ENCODE data around the gene PAX2. TPM values are rescaled to one million over a fixed set of nuclear protein-coding genes. Genes with fewer than 3 reads are reported as not detected.

The PAX2 gene
- total and polyA plus RNA-seq, 4 donors = not detected

DNA sequence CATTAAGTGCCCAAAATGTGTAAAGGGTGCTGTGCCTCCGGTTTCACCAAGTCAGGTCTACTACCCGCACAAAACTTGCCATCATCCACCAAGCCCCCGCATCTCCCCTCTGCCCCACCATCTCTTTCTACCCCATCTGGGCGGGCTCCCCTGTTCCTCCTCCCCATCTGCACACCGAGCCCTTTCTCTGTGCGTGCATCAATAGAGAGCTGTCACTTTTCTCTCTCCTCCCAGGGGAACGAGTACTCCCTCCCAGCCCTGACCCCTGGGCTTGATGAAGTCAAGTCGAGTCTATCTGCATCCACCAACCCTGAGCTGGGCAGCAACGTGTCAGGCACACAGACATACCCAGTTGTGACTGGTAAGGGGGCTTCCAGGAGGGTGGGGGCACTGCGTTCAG, 63.5 kb downstream of the PAX2 start:
- WGBS = 73% methylated on average over 10 of the region's 10 CpGs
- Histone ChIP-seq H3K4me3 (ENCODE audit: low read depth in 1 of 3, low read length in 3 of 3) (no peak overlapping the region), H3K27ac (ENCODE audit: low read depth in 1 of 2, low read length in 2 of 2) (no peak overlapping the region), H3K9me3 (ENCODE audit: control insufficient read depth in 4 of 4, low read length in 3 of 4) (no peaks in the 10 kb centered on the region), H3K27me3 (ENCODE audit: control insufficient read depth in 4 of 4, insufficient read depth in 4 of 4, low read length in 3 of 4) (peaks cover 0 to 6% (median 0%) of the 10 kb centered on the region in 4 donors), H3K4me1 (ENCODE audit: control insufficient read depth in 4 of 4, insufficient read depth in 4 of 4, low read length in 3 of 4) (no peaks in the 10 kb centered on the region), H3K9ac (ENCODE audit: low read depth in 1 of 2, low read length in 2 of 2) (no peak overlapping the region), H3K36me3 (ENCODE audit: control insufficient read depth in 4 of 4, insufficient read depth in 3 of 4, low read depth in 1 of 4, low read length in 3 of 4) (no peaks in the 10 kb centered on the region)
- no peak for DNase-seq (ENCODE audit: low spot score)
- TF ChIP-seq, protein P1, sequence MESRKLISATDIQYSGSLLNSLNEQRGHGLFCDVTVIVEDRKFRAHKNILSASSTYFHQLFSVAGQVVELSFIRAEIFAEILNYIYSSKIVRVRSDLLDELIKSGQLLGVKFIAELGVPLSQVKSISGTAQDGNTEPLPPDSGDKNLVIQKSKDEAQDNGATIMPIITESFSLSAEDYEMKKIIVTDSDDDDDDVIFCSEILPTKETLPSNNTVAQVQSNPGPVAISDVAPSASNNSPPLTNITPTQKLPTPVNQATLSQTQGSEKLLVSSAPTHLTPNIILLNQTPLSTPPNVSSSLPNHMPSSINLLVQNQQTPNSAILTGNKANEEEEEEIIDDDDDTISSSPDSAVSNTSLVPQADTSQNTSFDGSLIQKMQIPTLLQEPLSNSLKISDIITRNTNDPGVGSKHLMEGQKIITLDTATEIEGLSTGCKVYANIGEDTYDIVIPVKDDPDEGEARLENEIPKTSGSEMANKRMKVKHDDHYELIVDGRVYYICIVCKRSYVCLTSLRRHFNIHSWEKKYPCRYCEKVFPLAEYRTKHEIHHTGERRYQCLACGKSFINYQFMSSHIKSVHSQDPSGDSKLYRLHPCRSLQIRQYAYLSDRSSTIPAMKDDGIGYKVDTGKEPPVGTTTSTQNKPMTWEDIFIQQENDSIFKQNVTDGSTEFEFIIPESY (IDR thresholded peaks at IDR 0.05) = no peak
- TF ChIP-seq EGR1 (IDR thresholded peaks at IDR 0.05; ENCODE audit: low read depth in 2 of 2) (no peak), SP1 (IDR thresholded peaks at IDR 0.05) (no peak), HNF4A (conservative IDR thresholded peaks at IDR 0.05) (no peak), JUND (IDR thresholded peaks at IDR 0.05) (no peak), TAF1 (conservative IDR thresholded peaks at IDR 0.05) (no peak), NR2F2 (IDR thresholded peaks at IDR 0.05) (no peak), FOXA2 (IDR thresholded peaks at IDR 0.05) (no peak), RAD21 (IDR thresholded peaks at IDR 0.05) (no peak)
- TF ChIP-seq, protein P2, sequence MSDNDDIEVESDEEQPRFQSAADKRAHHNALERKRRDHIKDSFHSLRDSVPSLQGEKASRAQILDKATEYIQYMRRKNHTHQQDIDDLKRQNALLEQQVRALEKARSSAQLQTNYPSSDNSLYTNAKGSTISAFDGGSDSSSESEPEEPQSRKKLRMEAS (IDR thresholded peaks at IDR 0.05) = no peak
- TF ChIP-seq, protein P3, sequence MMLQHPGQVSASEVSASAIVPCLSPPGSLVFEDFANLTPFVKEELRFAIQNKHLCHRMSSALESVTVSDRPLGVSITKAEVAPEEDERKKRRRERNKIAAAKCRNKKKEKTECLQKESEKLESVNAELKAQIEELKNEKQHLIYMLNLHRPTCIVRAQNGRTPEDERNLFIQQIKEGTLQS (IDR thresholded peaks at IDR 0.05) = no peak

DNA sequence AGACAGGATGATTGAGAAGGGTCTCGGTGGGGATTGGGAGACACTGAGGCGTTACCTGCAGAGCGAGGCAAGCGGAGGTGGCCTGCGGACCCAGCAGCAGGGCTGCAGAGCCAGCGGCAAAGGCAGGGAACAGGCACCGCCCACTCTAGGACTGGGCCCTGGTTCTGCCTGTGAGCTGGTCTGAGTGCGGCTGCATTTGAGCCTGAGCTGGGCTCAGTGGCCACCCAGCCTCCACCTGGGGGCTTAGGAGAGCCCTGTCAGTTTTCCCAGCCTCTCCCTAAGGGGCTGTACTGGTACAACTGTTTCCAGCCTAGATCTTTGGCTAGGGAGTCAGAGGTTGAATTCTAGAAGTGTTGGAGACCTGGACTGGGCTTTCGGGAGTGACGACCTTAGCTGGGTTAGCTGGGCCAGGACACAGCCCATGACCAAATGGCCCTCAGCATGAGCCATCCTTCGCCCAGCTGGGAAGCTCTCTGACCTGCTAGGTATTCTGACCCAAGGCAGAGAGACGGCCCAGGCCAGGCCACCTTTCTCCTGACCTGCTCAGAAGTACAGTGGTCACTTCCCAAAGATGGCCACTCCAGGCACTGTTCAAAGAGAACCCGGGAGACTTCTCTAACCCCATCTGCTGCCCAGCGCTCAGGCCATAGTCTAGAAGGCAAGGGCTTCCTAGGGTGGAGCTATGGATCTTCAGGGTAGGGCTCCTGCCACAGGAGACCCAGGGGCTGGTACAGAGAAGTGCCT, 64.9 kb downstream of the PAX2 start:
- Histone ChIP-seq H3K9me3 (ENCODE audit: control insufficient read depth in 4 of 4, low read length in 3 of 4) (no peaks in the 10 kb centered on the region), H3K4me1 (ENCODE audit: control insufficient read depth in 4 of 4, insufficient read depth in 4 of 4, low read length in 3 of 4) (no peaks in the 10 kb centered on the region), H3K9ac (ENCODE audit: low read depth in 1 of 2, low read length in 2 of 2) (no peak overlapping the region), H3K27me3 (ENCODE audit: control insufficient read depth in 4 of 4, insufficient read depth in 4 of 4, low read length in 3 of 4) (peaks cover 0 to 6% (median 2%) of the 10 kb centered on the region in 4 donors), H3K27ac (ENCODE audit: low read depth in 1 of 2, low read length in 2 of 2) (no peak overlapping the region), H3K4me3 (ENCODE audit: low read depth in 1 of 3, low read length in 3 of 3) (no peak overlapping the region), H3K36me3 (ENCODE audit: control insufficient read depth in 4 of 4, insufficient read depth in 3 of 4, low read depth in 1 of 4, low read length in 3 of 4) (no peaks in the 10 kb centered on the region)
- TF ChIP-seq SP1 (IDR thresholded peaks at IDR 0.05) = no peak
- TF ChIP-seq HNF4A (conservative IDR thresholded peaks at IDR 0.05) = no peak
- no peak for TF ChIP-seq EGR1 (IDR thresholded peaks at IDR 0.05; ENCODE audit: low read depth in 2 of 2)
- no peak for TF ChIP-seq RAD21 (IDR thresholded peaks at IDR 0.05)
- TF ChIP-seq, protein P1 (IDR thresholded peaks at IDR 0.05) = no peak
- TF ChIP-seq, protein P3 (IDR thresholded peaks at IDR 0.05) = no peak
- DNase-seq (ENCODE audit: low spot score) = no peak
- 85% methylated on average over 14 of the region's 14 CpGs for WGBS

DNA sequence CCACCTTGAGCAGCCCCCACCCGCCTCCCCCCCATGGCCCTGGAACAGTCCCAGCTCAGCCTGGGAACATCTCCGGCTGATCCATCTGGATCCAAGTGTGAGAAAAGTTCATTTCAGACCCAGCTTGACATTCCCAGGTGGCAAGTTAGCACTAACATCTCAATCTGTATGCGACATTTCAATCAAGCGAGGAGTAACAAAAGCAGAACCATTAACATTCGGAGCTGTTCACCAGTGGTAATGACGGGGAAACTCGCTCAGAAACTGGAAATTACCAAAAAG, 65.4 kb downstream of the PAX2 start:
- WGBS = 91% methylated on average over 7 of the region's 7 CpGs
- TF ChIP-seq FOXA1 (IDR thresholded peaks at IDR 0.05) = no peak
- TF ChIP-seq SP1 (IDR thresholded peaks at IDR 0.05) = no peak
- TF ChIP-seq RXRA (IDR thresholded peaks at IDR 0.05) = no peak
- TF ChIP-seq GABPA (IDR thresholded peaks at IDR 0.05 in 1 of 2, conservative IDR thresholded peaks at IDR 0.05 in 1 of 2) = no peak
- TF ChIP-seq NR2F2 (IDR thresholded peaks at IDR 0.05) = no peak
- TF ChIP-seq, protein P3 (IDR thresholded peaks at IDR 0.05) = no peak
- no peak for TF ChIP-seq YY1 (IDR thresholded peaks at IDR 0.05)
- no peak for TF ChIP-seq HNF4G (IDR thresholded peaks at IDR 0.05)
- TF ChIP-seq TAF1 (conservative IDR thresholded peaks at IDR 0.05) = no peak
- TF ChIP-seq, protein P4, sequence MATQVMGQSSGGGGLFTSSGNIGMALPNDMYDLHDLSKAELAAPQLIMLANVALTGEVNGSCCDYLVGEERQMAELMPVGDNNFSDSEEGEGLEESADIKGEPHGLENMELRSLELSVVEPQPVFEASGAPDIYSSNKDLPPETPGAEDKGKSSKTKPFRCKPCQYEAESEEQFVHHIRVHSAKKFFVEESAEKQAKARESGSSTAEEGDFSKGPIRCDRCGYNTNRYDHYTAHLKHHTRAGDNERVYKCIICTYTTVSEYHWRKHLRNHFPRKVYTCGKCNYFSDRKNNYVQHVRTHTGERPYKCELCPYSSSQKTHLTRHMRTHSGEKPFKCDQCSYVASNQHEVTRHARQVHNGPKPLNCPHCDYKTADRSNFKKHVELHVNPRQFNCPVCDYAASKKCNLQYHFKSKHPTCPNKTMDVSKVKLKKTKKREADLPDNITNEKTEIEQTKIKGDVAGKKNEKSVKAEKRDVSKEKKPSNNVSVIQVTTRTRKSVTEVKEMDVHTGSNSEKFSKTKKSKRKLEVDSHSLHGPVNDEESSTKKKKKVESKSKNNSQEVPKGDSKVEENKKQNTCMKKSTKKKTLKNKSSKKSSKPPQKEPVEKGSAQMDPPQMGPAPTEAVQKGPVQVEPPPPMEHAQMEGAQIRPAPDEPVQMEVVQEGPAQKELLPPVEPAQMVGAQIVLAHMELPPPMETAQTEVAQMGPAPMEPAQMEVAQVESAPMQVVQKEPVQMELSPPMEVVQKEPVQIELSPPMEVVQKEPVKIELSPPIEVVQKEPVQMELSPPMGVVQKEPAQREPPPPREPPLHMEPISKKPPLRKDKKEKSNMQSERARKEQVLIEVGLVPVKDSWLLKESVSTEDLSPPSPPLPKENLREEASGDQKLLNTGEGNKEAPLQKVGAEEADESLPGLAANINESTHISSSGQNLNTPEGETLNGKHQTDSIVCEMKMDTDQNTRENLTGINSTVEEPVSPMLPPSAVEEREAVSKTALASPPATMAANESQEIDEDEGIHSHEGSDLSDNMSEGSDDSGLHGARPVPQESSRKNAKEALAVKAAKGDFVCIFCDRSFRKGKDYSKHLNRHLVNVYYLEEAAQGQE (IDR thresholded peaks at IDR 0.05) = no peak
- Histone ChIP-seq H3K9ac (ENCODE audit: low read depth in 1 of 2, low read length in 2 of 2) (no peak overlapping the region), H3K27ac (ENCODE audit: low read depth in 1 of 2, low read length in 2 of 2) (no peak overlapping the region), H3K4me3 (ENCODE audit: low read depth in 1 of 3, low read length in 3 of 3) (no peak overlapping the region), H3K4me1 (ENCODE audit: control insufficient read depth in 4 of 4, insufficient read depth in 4 of 4, low read length in 3 of 4) (no peaks in the 10 kb centered on the region), H3K9me3 (ENCODE audit: control insufficient read depth in 4 of 4, low read length in 3 of 4) (no peaks in the 10 kb centered on the region), H3K27me3 (ENCODE audit: control insufficient read depth in 4 of 4, insufficient read depth in 4 of 4, low read length in 3 of 4) (peaks cover 0 to 6% (median 2%) of the 10 kb centered on the region in 4 donors), H3K36me3 (ENCODE audit: control insufficient read depth in 4 of 4, insufficient read depth in 3 of 4, low read depth in 1 of 4, low read length in 3 of 4) (no peaks in the 10 kb centered on the region)
- DNase-seq (ENCODE audit: low spot score) = no peak

Measured in liver (tissue), 9 donors.